HG02973 (cell line): ENCODE measurements around the gene FCGR2B.
"Not testable (repeated sequence)": the region's sequence is repeated elsewhere in the genome, so short reads cannot be mapped to it uniquely, and the experiment has no call there.

Experiments
- ATAC-seq: cut with Tn5 transposase; IDR thresholded peaks from one replicate; pipeline ENCODE4 v1.9.1; 2021; ENCODE audit warnings: moderate library complexity; ENCODE audit not compliant: unreplicated experiment

FCGR2B gene

DNA sequence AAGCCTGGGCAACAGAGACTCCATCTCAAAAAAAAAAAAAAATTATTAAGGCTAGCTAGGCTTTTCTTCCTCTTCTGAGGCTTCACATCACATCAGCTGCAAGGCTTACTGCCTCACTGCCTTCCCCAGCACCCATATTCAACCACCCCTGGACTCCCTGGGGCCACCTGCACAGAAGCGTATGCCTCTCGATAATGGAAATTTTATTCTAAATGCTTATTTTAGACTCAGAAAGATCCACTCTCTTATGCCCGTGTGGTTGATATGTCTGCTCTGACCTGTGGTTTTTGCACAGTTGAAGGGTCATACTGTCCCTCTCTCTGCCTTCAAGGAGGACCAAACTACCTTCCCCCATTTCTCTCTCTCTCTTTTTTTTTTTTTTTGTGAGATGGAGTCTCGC is 42.6 kb downstream of the FCGR2B start:
- no peak for ATAC-seq

DNA sequence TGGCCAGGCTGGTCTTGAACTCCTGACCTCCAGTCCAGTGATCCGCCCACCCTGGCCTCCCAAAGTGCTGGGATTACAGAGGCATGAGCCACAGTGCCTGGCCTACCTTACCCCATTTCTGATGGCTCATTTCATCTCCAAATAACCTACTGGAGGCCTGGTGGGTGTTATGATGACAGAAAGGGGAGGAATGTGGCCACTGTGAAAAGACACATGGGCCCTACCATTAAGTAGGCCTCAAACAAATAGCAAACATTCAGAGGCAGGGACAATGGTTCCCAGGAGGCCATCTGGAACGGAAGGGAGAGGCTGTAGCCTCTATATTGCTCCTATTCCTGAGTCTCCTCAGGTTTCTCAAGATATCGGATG is 43.2 kb downstream of the FCGR2B start:
- ATAC-seq = peak; percentile 1

DNA sequence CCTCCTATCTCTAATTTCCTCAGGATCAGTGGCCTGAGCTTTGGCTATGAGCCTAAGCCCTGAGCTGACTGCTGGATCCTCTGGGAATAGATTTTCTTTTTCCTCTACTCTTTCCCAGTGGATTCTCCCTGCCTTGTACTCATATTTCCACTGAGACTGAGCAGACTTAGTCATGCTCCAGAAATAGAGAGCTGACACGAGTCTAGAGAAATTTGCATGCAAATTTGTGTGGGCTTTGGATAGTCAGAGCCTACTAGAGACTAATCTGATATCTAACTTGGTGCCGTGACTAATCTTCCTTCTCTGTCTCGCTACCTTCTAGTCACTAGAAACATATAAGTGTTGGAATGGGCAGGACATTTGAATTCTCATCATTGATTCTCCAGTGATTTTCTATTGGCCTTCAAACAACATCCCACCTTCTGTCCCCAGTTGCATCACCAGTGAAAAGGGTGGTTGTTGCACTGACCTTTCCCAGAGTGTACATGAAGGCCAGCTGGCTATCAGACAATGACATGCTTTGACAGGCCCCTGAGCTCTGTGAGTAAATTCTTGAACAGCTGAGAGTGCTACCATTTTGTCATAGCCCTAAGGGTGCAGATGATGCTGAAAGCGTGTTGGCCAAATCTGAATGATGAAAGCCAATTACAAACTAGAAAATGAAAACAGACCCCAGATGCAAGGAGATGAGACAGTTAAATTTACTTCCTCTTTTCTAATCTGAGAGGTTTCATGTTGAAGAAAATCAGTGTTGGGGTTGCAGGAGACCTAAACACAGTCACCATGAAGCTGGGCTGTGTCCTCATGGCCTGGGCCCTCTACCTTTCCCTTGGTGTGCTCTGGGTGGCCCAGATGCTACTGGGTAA is 43.8 kb downstream of the FCGR2B start, which contains the start of gene FCRLA:
Gene FCRLA (plus strand): TSS at position 748 of the 866 bp plus-strand sequence. CDS start 36 bp downstream, at position 784.
- ATAC-seq = peak; percentile 75

DNA sequence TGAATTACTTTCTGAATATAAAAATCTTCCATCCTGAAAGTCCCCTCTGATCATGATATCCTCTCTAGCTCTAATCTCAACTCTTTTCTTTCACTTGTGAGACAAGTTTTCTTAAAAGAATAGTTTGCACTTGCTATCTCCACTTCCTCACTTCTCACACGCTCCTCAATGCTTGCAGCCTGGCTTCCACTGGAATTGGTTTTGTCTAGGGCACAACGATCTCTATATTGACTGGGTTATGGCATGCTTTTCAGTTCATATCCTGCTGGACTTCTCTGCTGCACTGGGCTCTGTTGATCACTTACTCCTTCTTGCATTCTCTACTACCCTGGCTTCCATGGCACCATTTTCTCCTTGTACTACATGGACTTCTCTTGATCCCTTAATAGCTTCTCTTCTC is 44.6 kb downstream of the FCGR2B start:
- no peak for ATAC-seq

DNA sequence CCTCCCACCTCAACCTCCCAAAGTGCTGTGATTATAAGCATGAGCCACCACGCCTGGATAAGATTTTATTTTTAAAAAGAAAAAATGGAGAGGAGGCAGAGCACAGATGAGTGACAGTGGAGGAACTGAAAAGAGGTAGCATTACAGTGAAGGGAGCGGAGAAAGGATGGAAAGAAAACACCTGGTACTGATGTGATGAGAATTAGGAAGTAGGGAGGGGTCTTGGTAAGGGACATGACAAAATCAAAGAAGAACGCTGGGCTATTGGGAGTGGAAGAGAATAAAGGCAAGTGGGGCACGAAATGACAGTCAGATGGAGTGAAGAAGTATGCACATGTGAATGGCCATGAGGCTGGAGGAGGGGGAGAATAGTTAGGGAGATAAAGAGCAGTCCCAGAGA is 46.4 kb downstream of the FCGR2B start:
- no peak for ATAC-seq

DNA sequence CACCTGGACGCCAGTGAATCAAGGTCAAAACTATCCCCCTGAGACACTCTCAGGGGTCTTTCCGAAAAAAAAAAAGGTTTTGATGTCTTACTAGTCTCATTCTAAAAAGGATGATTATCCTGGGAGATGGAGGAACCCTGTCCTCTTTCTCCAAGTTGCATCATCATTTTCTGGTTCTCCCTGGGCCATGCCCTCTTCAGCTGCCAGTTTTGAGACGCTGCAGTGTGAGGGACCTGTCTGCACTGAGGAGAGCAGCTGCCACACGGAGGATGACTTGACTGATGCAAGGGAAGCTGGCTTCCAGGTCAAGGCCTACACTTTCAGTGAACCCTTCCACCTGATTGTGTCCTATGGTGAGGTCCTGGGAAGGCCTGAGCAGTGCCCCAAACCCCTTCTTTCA is 47.6 kb downstream of the FCGR2B start:
- no peak for ATAC-seq

DNA sequence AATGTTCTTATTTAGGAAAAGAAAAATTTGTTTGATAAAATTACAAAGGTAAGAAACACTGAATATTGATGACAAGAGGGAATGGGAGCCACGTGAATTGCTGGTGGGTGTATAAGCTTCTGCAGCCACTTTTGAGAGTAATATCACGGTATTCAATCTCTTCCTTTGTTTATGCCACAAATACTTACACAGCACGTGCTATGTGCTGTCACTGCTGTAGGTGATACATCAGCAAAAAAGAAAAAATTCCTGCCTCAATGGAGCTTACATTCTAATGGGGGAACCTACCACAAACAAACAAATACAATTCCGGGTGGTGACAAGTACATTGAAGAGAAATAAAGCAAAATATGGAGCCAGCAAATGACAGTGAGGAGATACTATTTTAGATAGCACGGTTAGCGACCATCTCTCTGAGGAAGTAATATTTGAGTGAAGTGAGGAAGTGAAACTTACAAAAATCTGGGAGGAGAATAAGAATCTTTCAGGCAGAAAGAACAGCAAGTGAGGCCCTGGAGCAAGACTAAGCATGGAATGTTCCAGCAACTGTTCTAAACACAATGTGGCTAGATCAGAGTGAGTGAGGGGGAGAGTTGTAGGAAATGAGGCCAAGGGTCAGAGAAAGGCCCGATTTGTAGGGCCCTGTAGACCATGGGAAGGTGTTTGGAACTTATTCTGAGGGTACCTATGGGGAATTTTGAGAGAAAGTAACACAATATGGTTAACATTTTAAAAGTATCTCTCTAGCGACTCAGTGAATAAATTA is 55.8 kb downstream of the FCGR2B start:
- ATAC-seq = peak; percentile 66

DNA sequence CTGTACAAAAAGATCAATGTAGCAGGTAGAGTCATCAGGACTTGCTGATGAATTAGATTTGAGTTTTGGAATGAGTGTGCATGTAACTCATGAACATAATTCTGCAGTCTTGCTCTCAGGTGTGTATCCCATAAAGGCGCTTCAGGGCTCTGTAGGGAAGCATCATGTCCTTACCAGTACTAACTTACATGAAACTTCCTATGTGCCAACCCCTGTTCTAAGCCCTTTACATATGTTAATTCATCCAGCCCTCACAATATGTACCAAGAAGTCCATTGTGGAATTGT is 56.3 kb downstream of the FCGR2B start:
- peak; percentile 34 for ATAC-seq

DNA sequence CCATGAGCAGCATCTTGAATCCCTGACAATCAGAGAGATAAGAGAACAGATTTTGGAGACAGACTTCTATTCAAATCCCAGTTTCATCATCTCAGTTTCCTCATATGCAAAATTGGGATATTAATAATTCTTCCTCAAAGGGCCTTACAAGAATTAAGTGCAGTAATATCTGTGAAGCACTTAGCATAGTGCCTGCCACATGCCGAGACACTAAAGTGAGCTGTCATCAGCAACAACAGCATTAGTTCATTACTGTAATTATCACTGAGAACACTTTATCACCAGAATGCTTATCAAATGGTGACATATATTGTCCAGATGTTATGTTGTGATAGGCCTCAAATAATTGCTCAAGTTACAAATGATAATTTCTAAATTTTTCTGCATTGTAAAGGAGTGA is 57.5 kb downstream of the FCGR2B start:
- no peak for ATAC-seq

DNA sequence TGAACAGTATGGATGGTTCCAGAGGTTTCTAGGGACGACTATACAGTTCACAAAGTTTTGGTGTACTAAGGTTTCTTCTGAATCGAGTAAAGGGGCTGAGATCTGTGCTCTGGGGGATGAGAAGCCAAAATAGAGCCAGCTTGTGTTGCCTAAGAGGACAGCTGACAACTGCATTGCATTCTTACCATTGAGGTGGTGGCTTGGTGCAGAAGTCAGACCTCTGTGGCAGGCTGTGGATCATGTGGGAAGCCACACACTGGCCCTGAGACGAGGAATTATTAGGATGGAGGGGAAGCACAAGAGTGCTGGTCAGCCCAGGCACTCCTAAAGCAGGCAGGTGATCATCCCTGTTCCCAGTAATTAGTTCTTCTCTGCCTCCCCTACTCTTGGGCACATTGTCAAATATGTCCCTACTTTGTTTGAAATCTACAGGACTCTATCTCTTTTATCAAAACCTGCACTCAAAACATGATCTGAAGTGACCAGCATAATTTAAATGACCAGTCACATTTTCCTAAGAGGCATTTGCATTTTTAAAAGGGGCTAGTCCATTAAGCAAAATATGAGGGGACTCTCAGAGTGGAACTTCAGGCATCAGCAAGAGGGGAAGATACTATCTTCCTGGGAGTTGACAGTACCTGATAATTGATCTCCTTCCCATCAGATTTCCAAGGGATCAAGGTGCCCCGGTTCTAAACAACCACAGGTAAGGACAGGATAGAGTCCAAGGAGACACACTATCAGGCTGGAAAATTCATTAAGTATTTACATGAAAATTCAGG is 58.2 kb downstream of the FCGR2B start, which contains the start of gene FCRLB:
Gene FCRLB (plus strand): TSS at position 589 of the 782 bp plus-strand sequence. CDS start 1,129 bp downstream, outside the sequence.
- no peak for ATAC-seq

DNA sequence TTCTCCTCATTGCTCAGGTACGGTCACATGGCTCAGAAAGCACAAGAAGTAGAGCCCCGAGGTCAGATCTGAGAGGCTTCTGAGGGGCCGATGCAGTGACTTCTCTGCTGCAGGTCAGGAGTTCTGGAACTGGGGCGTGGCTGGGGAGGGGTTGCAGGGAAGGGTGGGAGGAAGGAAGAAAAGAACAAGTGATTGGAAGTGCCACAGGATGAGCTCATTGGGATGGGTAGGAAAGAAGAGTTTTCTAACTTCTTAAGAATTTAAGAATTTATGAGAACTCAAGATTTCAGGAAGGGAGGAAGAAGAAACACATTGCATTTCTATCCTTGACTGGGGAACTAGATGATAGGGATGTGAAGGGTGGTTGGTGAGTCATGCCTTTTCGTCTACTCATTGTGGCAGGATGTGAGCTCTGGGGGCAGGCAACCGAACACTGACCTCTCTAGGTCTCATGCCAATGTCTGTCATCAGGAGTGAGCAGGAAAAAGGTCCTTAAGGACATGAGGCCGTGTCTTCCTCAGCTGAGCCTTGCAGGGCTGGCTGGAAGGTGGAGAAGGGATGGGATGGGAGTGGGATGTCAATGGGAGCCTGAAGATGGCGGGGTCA is 58.9 kb downstream of the FCGR2B start:
- no peak for ATAC-seq

DNA sequence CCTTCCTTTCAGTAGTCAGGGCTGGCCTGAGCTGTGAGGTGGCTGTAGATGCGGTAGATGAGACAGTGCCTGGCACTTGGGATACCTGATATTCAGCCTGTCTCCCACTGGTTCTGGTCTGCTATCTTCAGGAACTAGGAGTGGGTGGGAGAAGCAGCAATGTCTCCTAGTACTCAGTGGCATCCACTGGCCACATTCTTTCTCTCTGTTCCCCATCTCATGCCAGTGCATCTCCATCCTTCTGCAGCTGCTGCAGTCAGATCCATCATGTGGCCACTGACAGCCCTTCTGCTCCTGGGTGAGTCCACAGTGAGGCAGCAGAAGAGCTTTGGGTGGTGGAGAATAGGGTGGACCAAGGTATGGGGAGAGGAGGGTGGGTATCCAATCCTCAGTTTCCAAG is 59.5 kb downstream of the FCGR2B start:
- ATAC-seq = no peak

DNA sequence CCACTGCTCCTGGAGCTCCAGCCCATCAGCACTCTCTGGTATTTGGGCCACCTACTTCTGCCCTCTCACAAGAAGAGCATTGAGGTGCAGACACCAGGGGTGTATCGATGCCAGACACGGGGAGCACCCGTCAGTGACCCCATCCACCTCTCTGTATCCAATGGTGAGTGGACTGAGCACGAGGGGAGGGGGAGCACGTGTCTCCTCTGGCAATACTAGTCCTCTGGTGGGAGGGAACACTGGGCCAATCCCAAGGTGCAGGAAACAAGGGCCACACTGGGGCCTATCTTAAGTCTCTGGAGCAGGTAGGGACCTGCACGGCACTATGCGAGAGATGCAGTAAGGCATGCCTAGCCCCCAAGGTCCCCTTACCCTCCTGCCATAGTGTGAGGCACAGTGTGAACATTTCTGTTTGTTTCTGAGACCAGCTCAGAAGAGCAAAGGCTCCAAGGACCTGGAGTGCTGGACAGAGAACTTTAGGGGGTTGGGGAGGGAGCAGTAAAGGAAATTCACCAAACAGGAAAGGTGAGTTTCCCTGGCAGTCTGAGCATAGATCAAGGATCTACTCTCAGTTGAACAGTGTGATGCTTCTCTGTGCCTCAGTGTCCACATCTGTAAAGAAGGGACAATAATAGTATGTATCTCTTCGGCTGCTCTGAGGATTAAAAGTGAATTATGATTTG is 60.7 kb downstream of the FCGR2B start:
- no peak for ATAC-seq

DNA sequence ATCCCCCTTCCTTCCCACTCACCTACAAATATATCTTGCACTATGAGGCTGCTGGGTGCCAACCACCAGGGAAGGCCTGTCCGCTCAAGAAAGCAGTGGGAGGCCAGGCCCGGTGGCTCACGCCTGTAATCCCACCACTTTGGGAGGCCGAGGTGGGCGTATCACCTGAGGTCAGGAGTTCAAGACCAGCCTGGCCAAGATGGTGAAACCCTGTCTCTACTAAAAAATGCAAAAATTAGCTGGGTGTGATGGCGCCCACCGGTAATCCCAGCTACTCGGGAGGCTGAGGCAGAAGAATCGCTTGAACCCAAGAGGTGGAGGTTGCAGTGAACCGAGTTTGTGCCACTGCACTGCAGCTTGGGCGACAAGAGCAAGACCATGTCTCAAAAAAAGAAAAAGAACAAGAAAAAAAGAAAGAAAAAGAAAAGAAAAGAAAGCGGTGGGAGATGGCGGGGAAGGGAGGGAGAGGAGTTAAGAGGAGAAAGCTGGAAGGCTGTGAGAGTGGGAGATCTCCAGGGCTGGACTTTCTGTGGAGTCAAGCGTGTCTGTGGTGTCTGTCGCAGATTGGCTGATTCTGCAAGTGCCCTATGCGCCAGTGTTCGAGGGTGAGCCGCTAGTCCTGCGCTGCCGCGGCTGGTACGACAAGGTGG is 62.4 kb downstream of the FCGR2B start:
- ATAC-seq = not testable (repeated sequence)

DNA sequence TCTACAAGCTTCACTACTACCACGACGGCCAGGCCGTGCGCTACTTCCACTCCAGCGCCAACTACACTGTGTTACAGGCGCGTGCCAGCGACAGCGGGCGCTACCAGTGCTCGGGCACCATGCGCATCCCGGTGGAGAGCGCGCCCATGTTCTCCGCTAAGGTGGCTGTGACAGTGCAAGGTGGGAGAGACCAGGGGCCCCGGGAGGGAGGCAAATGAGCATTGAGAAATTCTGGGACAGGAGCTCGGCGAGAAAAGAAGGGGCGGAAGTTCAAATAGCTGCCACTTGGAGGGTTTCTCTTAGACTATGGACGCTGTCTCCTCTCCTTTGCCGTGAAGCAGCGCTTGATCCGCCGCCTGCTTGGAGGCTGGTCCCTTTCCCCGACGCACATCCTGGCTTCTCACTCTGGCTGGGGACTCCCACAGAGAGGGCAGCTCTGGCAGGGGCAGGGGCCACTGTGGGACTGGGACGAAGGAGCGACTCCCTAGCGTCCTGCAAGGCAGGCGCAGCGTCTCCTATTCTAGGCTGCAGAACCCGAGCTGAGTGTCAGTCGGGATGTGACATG is 63.0 kb downstream of the FCGR2B start:
- peak; percentile 23 for ATAC-seq

DNA sequence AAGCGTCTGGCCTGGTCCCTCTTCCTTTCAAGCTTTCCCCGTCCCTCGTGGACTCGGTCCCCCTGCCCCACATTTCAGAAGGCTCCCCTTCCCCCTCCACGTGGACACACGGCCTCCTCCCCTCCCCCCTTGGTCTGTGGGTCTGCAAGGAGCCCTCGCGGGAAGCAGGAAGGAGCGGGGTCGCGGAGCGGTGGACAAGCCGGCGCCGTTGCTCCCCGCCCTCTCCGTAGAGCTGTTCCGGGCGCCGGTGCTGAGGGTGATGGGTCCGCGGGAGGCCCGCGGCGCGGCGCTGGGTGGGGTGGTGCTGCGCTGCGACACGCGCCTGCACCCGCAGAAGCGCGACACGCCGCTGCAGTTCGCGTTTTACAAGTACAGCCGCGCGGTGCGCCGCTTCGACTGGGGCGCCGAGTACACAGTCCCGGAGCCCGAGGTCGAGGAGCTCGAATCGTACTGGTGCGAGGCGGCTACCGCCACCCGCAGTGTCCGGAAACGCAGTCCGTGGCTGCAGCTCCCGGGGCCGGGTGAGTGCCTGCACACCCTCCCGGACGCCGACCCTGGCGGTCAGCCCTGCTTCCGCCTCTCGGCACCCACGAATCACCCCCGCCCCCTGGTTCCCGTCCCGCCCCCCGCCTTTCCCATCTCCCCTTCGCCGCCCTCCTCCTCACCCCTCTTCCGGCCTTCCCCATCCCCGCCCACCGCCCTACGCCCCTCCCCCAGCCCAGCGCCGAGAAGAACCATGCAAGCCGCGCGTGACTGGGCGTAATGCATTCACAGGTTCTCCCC is 63.7 kb downstream of the FCGR2B start:
- ATAC-seq = peak; percentile 38

DNA sequence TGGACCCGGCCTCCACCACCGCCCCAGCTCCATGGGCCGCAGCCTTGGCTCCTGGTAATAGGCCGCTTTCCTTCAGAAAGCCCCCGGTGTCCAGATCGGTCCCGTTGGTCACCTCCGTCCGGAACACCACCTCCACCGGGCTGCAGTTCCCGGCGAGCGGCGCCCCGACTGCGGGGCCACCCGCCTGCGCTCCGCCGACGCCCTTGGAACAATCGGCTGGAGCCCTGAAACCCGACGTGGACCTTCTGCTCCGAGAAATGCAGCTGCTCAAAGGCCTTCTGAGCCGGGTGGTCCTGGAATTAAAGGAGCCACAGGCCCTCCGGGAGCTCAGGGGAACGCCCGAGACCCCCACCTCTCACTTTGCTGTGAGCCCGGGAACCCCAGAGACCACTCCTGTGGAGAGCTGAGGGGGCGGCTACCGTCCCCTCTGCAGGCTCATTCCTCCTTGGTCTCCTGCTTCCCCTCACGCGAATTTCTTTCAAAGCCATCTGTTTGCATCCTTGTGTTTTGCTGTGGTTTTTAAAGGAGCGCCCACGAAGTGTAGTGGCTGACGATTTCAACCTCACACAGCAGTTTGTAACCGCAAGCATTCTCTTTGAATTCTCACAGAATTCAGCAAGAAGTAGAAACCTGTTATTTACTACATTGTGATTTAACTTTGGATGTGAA is 64.4 kb downstream of the FCGR2B start:
- ATAC-seq = peak; percentile 12
